HAP-1 (cell line): ENCODE results near the gene TMEM164.

ENCODE experiments used
- DNase-seq, 2 experiments: peaks; one replicate each; pipeline ENCODE4 v3.0.0-alpha.2; 2016 to 2020; ENCODE audit warnings: low spot score in 2 of 2
- H3K27me3 ChIP-seq: fragments of 250-450 bp; sonication (Bioruptor Pico); 2 replicates; pipeline ENCODE4 v1.5.1; 2020; ENCODE audit warnings: low read depth, mild to moderate bottlenecking, moderate library complexity
- H3K36me3 ChIP-seq: fragments of 250-450 bp; sonication (Bioruptor Pico); replicated peaks from 2 replicates; pipeline ENCODE4 v1.5.1; 2020; ENCODE audit warnings: mild to moderate bottlenecking
- H3K4me1 ChIP-seq: fragments of 250-450 bp; sonication (Bioruptor Pico); 2 replicates; pipeline ENCODE4 v1.5.1; 2020; ENCODE audit warnings: mild to moderate bottlenecking
- H3K4me3 ChIP-seq: fragments of 250-450 bp; sonication (Bioruptor Pico); 2 replicates; pipeline ENCODE4 v1.5.1; 2020; ENCODE audit warnings: mild to moderate bottlenecking, moderate library complexity
- H3K9me3 ChIP-seq: fragments of 250-450 bp; sonication (Bioruptor Pico); 2 replicates; pipeline ENCODE4 v1.5.1; 2020; ENCODE audit warnings: mild to moderate bottlenecking, moderate library complexity
- in situ Hi-C: fragments of 300-500 bp; cut with MboI; formaldehyde crosslinking; loops from 3 replicates; pipeline ENCODE4 v1.14.3; 2020; ENCODE audit warnings: low sequenced_read_pairs, inconsistent platforms, mixed read lengths

TMEM164 gene

DNA sequence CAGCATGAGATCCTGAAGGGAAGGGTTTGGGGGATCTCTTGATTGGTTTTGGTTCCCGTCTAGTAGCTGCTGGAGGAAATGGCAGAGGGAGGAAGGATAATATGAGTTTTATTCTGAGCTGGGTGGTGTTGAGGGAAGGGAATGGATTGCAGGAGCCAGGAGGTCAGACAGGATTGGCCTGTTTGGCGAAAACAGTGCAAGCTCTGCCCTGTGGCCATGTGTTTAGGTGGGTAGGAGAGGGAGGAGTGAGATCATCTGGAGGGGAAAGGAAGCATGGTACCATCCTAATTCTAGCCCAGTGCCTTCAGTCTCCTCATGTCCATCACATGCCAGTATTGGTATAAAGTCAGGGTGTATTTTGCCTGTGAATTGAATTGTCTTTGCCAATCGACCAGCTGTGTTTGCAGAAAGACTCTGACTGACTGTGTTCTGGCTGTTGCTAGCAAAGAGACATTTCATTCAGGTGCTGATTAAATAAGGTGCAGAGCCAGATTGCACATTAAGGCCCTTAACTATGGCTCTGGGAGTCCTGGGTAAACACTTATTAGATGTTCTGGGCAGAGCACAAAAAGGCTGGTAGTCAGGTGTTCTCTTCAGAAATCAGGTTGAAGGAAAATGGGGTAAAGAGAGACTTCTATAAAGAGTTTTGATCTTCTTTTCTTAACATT lies 10.0 kb downstream of the TMEM164 start:
- in situ Hi-C loops = no loop called here
- no peak for DNase-seq
- no peak overlapping the region for H3K4me3 ChIP-seq

DNA sequence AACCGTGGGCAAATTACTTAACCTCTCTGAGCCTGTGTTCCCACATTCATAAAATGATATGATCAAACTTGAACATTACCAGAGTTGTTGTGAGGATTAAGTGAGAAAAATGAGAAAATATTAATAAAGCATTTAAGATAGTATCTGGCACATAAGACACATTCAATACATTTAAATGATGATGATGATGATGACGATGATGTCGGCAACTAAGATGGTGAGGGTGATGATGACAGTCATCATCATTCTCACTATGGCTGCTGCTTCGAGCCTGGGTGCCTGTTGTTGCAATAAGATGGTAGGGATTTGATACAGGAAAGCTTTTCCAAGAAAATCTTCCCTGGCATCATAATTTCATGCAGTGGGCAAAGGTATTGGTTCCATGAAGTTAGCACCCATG lies 11.1 kb downstream of the TMEM164 start:
- peaks cover 10% of the 10 kb centered on the region for H3K36me3 ChIP-seq
- peaks cover 7% of the 10 kb centered on the region for H3K4me1 ChIP-seq
- in situ Hi-C loops = no loop called here
- H3K27me3 ChIP-seq = no peaks in the 10 kb centered on the region
- H3K9me3 ChIP-seq = no peaks in the 10 kb centered on the region
- H3K4me3 ChIP-seq = no peak overlapping the region
- DNase-seq = no peak

More for the DNA sequence above, 10.0 kb downstream of the TMEM164 start:
- Histone ChIP-seq H3K27me3 (no peaks in the 10 kb centered on the region), H3K4me1 (peaks cover 7% of the 10 kb centered on the region), H3K36me3 (peaks cover 10% of the 10 kb centered on the region), H3K9me3 (no peaks in the 10 kb centered on the region)

DNA sequence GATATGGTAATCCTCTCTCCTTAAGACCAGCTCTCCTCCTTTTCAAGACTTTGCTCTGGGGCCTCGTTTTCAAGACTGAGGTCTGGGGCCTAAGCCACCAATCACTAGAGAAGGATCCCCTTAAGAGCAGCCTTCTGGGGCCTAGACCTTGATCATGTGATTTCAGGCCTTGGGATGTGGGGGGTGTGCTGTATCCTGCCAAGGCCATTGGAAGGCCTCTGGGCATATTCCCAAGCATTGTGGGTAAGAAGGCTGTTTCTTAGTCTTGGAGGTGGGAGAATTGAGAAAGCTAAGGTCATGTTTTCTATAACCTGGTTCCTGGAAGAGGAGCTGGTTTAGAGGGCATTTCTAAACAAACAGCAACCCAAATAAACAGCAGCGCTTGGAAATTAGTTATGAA lies 12.1 kb downstream of the TMEM164 start:
- peak in 1 of 2 experiments; percentile 37 for DNase-seq
- in situ Hi-C loops = no loop called here
- no peak overlapping the region for H3K4me3 ChIP-seq
- H3K4me1 ChIP-seq = peaks cover 7% of the 10 kb centered on the region
- H3K27me3 ChIP-seq = no peaks in the 10 kb centered on the region
- H3K9me3 ChIP-seq = no peaks in the 10 kb centered on the region
- peaks cover 10% of the 10 kb centered on the region for H3K36me3 ChIP-seq

DNA sequence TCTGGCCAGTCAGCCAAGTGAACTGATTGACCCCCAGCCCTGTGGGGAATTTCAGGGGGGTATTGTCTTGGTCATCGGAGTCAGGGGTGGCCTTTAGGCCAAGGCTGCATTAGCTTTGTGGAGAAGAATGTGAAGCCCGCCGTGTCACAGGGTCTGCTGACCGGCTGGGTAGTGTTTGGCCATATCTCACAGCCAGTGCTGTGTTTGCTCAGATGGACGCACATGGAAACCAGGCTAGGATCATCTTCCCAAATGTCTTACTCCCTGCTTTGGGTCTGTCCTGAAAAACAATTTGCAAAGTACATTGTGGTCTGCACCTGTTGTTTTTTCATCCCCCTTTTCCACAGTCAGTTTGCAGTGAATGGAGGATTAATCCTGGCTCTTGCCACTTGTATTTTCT lies 13.0 kb downstream of the TMEM164 start:
- DNase-seq = no peak
- no peaks in the 10 kb centered on the region for H3K9me3 ChIP-seq
- peaks cover 10% of the 10 kb centered on the region for H3K36me3 ChIP-seq
- peaks cover 7% of the 10 kb centered on the region for H3K4me1 ChIP-seq
- H3K4me3 ChIP-seq = no peak overlapping the region
- in situ Hi-C loops = no loop called here
- H3K27me3 ChIP-seq = no peaks in the 10 kb centered on the region

DNA sequence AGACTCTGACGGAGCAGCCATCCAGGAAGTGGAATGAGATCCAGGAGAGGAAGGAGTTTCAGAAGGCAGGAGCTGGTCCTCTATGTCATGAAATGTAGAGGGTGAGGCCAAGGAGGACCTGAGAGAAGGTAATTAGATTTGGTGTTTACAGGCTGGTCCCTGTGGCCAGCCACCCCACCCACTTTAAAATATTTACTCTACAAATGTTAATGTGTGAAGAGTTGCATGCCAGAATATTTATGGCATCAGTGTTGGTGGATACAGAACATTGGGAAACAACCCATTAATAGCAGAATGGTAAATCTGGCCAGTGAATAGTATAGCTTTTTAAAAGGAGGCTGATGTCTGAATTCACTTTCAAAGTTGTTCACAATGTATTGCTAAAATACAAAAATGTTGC lies 17.6 kb downstream of the TMEM164 start:
- H3K9me3 ChIP-seq = no peaks in the 10 kb centered on the region
- H3K27me3 ChIP-seq = no peaks in the 10 kb centered on the region
- in situ Hi-C loops = no loop called here
- DNase-seq = no peak
- H3K4me1 ChIP-seq = no peaks in the 10 kb centered on the region; the same call in 1 of the 2 replicates
- H3K4me3 ChIP-seq = no peak overlapping the region
- H3K36me3 ChIP-seq = peaks cover 9% of the 10 kb centered on the region; the same call in 1 of the 2 replicates

DNA sequence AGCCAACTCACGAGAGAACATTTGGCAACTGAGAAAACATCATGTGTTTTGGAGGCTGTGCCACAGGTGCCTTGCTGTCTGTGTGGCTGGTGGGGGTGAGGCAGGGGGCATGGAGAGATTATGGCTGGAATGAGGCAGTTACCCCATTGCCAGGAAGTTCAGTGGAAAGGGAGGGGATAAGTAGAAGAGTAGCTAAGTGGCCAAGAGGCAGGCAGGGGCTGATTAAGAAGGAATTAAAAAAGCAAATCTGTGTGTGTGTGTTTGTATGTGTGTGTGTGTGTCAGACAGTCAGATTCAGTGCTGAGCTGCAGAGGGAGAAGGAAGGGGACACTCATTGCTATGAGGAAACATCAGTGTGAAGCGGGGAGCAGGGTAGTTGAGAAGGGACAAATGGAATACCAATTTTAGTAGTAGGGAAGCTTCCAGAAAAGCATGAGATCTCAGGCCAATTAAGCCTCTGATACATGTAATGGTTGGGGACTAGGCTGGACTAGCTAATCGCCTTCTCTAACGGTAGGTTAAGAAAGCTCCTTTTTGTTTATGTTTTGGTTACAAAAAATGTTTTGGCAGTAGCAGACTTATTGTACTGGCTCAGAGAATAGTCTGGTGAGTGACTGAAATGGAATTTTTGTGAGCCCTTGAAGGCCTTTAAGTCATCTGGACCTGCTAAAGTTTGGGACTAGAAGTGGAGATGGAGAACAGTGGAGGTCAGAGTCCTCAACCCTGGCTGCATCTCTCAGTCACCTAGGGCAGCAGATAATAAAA lies 18.5 kb downstream of the TMEM164 start:
- H3K4me3 ChIP-seq = no peak overlapping the region
- H3K27me3 ChIP-seq = no peaks in the 10 kb centered on the region
- in situ Hi-C loops = no loop called here
- peaks cover 7% of the 10 kb centered on the region; the same call in 1 of the 2 replicates for H3K4me1 ChIP-seq
- H3K9me3 ChIP-seq = no peaks in the 10 kb centered on the region
- H3K36me3 ChIP-seq = 0 out of 2 replicates have a peak, but pooled peaks cover 2% of the 10 kb centered on the region
- no peak for DNase-seq

DNA sequence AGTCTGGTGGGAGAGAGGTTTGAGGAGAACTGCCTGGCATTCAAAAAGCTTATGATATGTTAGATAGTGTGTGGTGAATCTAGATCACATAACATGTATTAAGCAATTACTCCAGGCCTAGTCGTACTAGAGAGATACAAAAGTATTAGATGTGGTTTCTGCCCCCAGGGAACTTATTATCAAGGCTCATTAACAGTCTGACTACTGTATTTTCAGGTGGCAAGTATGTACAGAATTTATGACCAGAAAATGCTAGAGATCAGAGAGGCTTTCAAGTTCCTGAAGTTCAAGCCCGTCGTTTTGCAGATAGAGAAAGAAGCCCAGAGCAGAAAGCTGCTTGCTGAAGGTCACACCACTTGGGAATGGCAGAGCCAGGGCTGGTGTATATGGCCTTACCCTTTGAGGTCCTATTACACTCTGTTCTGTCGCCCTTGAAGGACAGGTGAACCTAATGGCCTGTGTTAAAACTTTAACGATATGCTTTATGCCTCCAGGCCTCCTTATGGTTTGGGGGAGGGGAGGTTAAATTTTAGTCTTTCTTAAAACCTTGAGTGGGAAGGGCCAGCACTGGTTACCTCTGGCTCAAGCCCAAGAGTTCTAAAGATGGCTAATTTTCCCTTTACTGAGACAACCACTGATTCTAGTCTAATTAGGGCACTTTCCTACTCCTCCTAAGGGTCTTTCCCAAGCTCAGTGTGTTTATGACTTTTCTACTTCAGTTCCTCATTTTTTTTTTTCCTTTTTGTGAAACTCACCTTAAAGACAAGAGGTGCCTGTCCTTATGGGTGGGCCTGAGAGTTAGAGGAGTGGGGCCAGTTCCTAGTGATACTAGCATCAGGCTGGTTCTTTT lies 19.9 kb downstream of the TMEM164 start:
- no peaks in the 10 kb centered on the region for H3K27me3 ChIP-seq
- H3K4me3 ChIP-seq = no peak overlapping the region
- in situ Hi-C loops = no loop called here
- H3K36me3 ChIP-seq = 0 out of 2 replicates have a peak, but pooled peaks cover 2% of the 10 kb centered on the region
- H3K4me1 ChIP-seq = peaks cover 10% of the 10 kb centered on the region; the same call in 1 of the 2 replicates
- no peaks in the 10 kb centered on the region for H3K9me3 ChIP-seq
- no peak for DNase-seq

DNA sequence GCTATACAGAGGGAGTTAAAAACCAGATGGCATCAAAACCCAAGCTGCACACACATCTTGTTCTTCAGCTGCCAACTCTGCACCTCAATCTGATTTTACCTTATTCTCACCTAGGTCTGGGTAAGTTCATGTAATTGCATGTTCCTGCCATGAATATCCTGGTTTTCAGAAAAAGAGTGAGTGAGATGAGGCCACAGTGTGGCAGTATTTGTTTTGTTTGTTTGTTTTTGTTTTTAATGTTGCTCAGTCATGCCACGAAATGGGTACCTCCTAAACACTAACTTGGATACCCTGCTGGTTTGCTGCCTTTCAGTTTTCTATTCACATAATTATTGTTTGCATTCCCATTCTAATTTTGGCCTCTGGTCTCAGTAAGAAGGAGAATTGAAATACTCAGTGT lies 22.5 kb downstream of the TMEM164 start:
- in situ Hi-C loops = no loop called here
- no peak for DNase-seq
- peaks cover 10% of the 10 kb centered on the region for H3K4me1 ChIP-seq
- no peaks in the 10 kb centered on the region for H3K27me3 ChIP-seq
- H3K36me3 ChIP-seq = 0 out of 2 replicates have a peak, but pooled peaks cover 2% of the 10 kb centered on the region
- H3K4me3 ChIP-seq = no peak overlapping the region
- H3K9me3 ChIP-seq = no peaks in the 10 kb centered on the region

DNA sequence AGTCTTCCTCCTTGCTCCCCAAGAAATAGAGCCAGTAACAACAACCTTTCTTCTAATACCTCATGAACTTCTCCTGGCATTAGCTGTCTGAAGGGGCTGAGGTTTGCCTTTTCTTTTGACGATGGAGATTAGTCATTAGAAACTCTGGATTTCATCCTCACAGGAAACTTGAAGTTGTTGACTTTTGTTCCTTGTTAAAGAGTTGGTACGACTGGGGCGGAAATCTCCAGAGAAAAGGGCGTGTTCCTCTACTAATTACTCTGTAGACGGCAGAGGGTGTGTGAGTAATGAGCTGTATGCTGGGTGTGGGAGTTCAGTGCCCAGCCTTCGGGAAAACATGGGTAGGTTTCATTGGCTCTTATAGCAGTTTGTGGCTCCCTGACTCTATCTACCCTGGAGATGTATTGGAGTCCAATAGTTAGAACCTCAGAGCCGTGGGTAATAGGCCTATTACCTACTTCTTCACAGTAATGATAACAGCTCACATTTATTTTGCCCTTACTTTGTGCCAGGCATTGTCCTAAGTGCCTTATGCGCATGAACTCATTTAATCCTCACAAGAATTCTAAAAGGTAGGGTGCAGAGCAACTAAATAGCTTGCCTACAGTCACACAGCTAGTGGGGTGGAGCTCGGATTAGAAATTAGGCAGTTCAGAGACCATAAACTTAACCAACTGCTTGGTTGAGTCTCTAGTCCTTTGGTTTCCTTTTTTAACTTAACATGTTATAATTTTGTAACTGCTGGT lies 23.4 kb downstream of the TMEM164 start:
- peak; percentile 36 to 55 for DNase-seq
- H3K9me3 ChIP-seq = no peaks in the 10 kb centered on the region
- H3K4me1 ChIP-seq = peaks cover 10% of the 10 kb centered on the region
- in situ Hi-C loops = no loop called here
- H3K27me3 ChIP-seq = no peaks in the 10 kb centered on the region
- H3K4me3 ChIP-seq = no peak overlapping the region
- 0 out of 2 replicates have a peak, but pooled peaks cover 2% of the 10 kb centered on the region for H3K36me3 ChIP-seq

DNA sequence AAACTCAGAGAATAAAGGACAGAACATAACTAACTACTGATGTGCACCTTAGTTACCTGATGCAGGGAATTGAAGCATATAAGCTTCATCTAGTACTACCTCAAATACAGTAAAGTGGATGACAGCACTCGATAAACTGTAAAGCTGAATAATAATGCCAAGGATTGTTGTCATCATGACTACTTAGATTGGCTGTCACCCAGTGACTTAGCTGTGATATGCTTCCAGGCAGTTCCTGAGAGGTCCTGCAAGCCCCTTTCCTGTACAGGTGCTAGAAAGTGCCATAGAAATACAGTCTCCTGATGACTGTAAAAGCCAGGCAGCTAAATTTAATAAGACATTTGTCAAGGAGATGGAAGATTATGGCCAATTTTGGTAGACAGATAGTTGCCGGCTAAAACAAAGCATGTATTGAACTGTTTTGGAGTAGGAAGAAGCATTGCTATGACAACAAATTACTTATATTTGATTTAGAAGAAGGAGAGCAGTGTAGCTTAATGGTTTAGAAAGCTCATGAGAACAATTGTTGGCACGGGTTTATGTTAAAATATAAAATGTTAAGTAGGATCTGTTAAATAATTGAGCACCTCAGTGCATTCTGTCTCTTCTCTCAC lies 29.7 kb downstream of the TMEM164 start:
- Histone ChIP-seq H3K27me3 (no peaks in the 10 kb centered on the region), H3K4me1 (peaks cover 5% of the 10 kb centered on the region), H3K9me3 (no peaks in the 10 kb centered on the region), H3K4me3 (no peak overlapping the region), H3K36me3 (no peaks in the 10 kb centered on the region)
- in situ Hi-C loops = no loop called here
- DNase-seq = no peak

DNA sequence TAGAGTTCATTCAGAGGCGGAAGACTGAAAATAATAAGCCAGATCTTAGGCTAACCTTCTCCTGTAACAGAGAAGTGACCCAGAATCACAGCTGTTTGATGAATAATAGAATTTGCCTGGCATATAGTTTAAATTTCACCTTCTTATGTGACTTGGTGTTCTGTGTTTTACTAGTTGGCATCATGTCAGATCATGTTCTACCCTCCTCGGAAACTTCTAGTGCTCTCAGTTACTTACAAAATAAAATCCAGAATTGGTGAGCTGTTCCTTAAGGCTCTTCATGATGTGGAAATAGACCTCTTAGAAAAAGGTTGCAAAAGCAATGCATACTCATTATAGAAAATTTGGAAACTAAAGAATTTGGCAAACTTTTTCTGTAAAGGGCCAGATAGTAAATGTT lies 31.1 kb downstream of the TMEM164 start:
- no peaks in the 10 kb centered on the region for H3K36me3 ChIP-seq
- no peaks in the 10 kb centered on the region for H3K9me3 ChIP-seq
- peaks cover 8% of the 10 kb centered on the region for H3K4me1 ChIP-seq
- in situ Hi-C loops = no loop called here
- H3K27me3 ChIP-seq = no peaks in the 10 kb centered on the region
- DNase-seq = no peak
- no peak overlapping the region for H3K4me3 ChIP-seq

DNA sequence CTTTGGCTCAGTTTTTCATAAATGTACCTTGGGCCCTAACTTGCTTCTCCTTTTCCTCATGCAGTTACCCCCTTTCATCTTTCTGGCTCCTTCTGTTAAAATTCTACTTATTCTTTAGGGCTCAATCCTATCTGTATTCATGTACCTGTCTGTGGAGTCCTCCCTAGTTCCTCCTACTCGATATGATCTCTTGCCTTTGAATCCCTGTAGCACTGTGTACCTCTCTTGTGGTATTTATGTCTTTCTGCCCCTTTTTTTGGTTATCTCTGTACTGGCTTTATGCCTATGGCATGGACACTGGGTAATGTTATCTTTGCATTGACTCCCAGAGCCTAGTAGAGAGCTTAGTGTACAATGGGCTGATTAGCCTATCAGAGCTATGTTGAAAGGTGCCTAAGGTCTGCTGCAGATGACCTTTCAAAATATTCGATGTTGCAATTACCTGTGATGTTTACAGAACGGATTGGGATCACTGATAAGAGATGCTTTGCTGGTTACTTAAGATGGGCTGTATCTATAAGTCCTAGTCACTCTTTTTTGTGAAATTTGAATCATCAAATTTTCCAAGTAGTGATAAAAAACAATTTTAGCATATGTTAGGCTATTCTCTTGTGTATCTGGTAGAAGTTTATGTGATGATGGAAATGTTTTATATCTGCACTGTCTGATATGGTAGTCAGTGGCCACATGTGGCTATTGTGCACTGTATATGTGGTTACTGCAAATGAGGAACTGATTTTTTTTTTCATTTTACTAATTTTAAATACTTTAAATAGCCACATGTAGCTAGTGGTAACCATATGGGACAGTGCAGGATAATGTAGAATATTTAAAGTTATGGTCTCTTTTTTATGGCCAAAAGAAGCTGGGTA lies 33.5 kb downstream of the TMEM164 start:
- H3K27me3 ChIP-seq = no peaks in the 10 kb centered on the region
- no peak for DNase-seq
- no peaks in the 10 kb centered on the region for H3K36me3 ChIP-seq
- no peaks in the 10 kb centered on the region for H3K9me3 ChIP-seq
- in situ Hi-C loops = no loop called here
- H3K4me3 ChIP-seq = no peak overlapping the region
- H3K4me1 ChIP-seq = peaks cover 10% of the 10 kb centered on the region
